ENCODE measurements around the gene PTPRM.

Gene PTPRM

GRCh38 chr18:8231316-8231715, 664.2 kb downstream of the PTPRM start:
- DNase-seq (ENCODE audit: low read depth in 2 of 2): no peak

- no peak for DNase-seq (ENCODE audit: low read depth in 2 of 2)
Measured at GRCh38 chr18:8232791-8233190, 665.7 kb downstream of the PTPRM start.

GRCh38 chr18:8235894-8236293, 668.8 kb downstream of the PTPRM start:
- DNase-seq (ENCODE audit: low read depth in 2 of 2): no peak

- no peak for DNase-seq (ENCODE audit: low read depth in 2 of 2)
Measured at GRCh38 chr18:8238507-8238906, 671.4 kb downstream of the PTPRM start.

GRCh38 chr18:8241731-8242130, 674.6 kb downstream of the PTPRM start:
- DNase-seq (ENCODE audit: low read depth in 2 of 2): no peak

- no peak for DNase-seq (ENCODE audit: low read depth in 2 of 2)
Measured at GRCh38 chr18:8242151-8242696, 675.1 kb downstream of the PTPRM start.

GRCh38 chr18:8247700-8248099, 680.6 kb downstream of the PTPRM start:
- DNase-seq (ENCODE audit: low read depth in 2 of 2): no peak

GRCh38 chr18:8248576-8248975, 681.5 kb downstream of the PTPRM start:
- no peak for DNase-seq (ENCODE audit: low read depth in 2 of 2)

GRCh38 chr18:8249811-8250210, 682.7 kb downstream of the PTPRM start:
- no peak for DNase-seq (ENCODE audit: low read depth in 2 of 2)

- no peak for DNase-seq (ENCODE audit: low read depth in 2 of 2)
Measured at GRCh38 chr18:8252371-8252770, 685.3 kb downstream of the PTPRM start.

- no peak for DNase-seq (ENCODE audit: low read depth in 2 of 2)
Measured at GRCh38 chr18:8253944-8254343, 686.8 kb downstream of the PTPRM start.

GRCh38 chr18:8254654-8255053, 687.5 kb downstream of the PTPRM start:
- no peak for DNase-seq (ENCODE audit: low read depth in 2 of 2)

- DNase-seq (ENCODE audit: low read depth in 2 of 2): no peak
Measured at GRCh38 chr18:8257851-8258434, 690.8 kb downstream of the PTPRM start.

GRCh38 chr18:8260319-8260718, 693.2 kb downstream of the PTPRM start:
- no peak for DNase-seq (ENCODE audit: low read depth in 2 of 2)

GRCh38 chr18:8260827-8261226, 693.7 kb downstream of the PTPRM start:
- no peak for DNase-seq (ENCODE audit: low read depth in 2 of 2)

- no peak for DNase-seq (ENCODE audit: low read depth in 2 of 2)
Measured at GRCh38 chr18:8261651-8262091, 694.6 kb downstream of the PTPRM start.

GRCh38 chr18:8262221-8262620, 695.1 kb downstream of the PTPRM start:
- DNase-seq (ENCODE audit: low read depth in 2 of 2): no peak

- no peak for DNase-seq (ENCODE audit: low read depth in 2 of 2)
Measured at GRCh38 chr18:8264116-8264515, 697.0 kb downstream of the PTPRM start.

GRCh38 chr18:8264861-8265411, 697.8 kb downstream of the PTPRM start:
- no peak for DNase-seq (ENCODE audit: low read depth in 2 of 2)

GRCh38 chr18:8272254-8272653, 705.1 kb downstream of the PTPRM start:
- no peak for DNase-seq (ENCODE audit: low read depth in 2 of 2)

GRCh38 chr18:8274370-8274769, 707.3 kb downstream of the PTPRM start:
- DNase-seq (ENCODE audit: low read depth in 2 of 2): no peak

- no peak for DNase-seq (ENCODE audit: low read depth in 2 of 2)
Measured at GRCh38 chr18:8276406-8276805, 709.3 kb downstream of the PTPRM start.

GRCh38 chr18:8277270-8277669, 710.2 kb downstream of the PTPRM start:
- no peak for DNase-seq (ENCODE audit: low read depth in 2 of 2)

GRCh38 chr18:8279346-8279745, 712.2 kb downstream of the PTPRM start:
- no peak for DNase-seq (ENCODE audit: low read depth in 2 of 2)

Data from stimulated activated CD8-positive, alpha-beta memory T cell treated with anti-CD3 and anti-CD28 coated beads, Interleukin-15, amount 100 ng/mL, for 48 hours (primary cell).